AG20443 (cell line): ENCODE measurements around the gene DGLUCY.
A peak's percentile ranks its signal among the peaks of the same experiment; 100 is the strongest.
"Not testable (repeated sequence)": the region's sequence is repeated elsewhere in the genome, so short reads cannot be mapped to it uniquely, and the experiment has no call there.

Experiments used
- DNase-seq: peaks from one replicate; pipeline ENCODE4 v3.0.0; 2012; ENCODE audit warnings: low spot score, mixed read lengths

Gene DGLUCY

GRCh38 chr14:91215381-91215780 is 101.5 kb downstream of the DGLUCY start:
- no peak for DNase-seq

GRCh38 chr14:91216731-91217226 is 102.9 kb downstream of the DGLUCY start:
- no peak for DNase-seq

GRCh38 chr14:91218014-91218413 is 104.1 kb downstream of the DGLUCY start:
- no peak for DNase-seq

DNA sequence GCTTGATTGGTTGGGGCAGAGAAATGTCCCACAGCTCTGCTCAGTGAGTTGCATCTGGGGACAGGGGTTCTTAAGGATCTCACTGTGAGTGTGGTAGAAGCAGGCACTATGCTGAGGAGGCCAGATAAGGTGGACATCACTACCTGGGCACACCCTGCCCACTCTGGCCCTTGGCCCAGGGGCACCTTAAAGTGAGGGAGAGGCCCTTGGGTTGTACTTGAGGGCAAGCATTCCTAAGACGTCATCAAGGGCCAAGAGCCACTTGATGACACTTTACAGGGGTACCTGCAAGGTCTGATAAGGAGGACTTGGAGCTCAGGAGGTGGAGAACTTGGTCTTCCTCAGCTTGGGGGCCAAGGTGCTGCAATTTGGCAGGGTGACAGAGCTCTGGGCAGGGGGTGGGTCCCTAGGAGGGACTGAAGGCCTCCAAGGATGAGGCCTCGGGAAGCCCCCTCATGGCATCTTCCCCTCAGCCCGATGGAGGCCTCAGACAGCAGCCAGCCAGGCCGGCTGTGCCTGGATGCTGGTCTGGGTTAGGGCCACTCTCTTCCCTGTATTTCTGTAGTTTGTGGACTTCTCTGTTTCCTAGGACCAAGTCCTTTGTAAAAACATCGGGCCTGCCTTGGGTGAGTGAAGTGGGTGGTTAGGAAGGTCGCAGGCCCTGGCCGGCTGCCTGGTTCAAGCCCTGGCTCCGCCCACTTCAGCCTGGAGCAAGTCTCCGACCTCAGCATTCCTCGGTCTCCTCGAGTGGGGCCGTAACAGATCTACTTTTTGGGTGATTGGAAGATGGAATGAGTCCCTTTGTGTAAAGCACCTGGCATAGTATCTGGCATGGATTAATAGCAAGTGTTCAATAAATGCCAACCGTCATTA is 105.9 kb downstream of the DGLUCY start:
- DNase-seq: no peak

- DNase-seq: no peak
Observed at GRCh38 chr14:91220581-91221000, 106.7 kb downstream of the DGLUCY start.

GRCh38 chr14:91221270-91221669 is 107.4 kb downstream of the DGLUCY start:
- DNase-seq: no peak

DNA sequence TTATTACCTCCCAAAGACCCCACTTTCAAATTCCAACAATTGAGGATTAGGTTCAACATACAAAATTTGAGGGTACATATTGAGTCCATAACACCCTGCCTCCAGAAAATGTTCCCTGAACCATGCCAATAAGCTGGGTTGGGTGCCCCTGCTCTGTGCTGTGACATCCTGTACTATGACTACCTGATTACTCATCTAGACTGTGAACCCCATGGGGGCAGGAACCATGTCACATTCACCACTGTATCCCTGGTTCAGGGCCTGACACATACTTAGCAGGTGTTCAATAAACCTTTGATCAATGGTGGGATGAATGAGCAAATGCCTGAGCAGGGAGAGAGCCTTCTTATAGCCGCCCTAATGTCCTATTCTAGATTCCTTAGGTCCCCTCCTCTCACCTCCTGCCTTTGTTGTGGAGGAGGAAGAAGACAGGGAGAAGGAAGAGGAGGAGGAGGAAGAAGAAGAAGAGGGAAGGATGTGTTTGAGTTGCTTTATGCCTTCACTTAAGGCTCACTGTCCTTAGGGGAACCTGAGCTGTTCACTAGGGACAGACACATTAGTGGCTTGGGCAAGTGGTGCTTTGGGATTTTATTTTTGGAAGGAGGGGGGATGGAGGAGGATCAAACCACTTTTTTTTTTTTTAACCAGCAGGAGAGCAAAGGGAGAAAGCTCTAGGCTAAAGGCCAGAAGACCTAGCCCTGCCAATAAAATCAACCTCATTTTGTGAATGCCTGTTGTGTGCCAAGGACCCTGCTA is 109.3 kb downstream of the DGLUCY start:
- DNase-seq: no peak

GRCh38 chr14:91225025-91225424 is 111.2 kb downstream of the DGLUCY start:
- no peak for DNase-seq

GRCh38 chr14:91226360-91226759 is 112.5 kb downstream of the DGLUCY start:
- DNase-seq: not testable (repeated sequence)

DNA sequence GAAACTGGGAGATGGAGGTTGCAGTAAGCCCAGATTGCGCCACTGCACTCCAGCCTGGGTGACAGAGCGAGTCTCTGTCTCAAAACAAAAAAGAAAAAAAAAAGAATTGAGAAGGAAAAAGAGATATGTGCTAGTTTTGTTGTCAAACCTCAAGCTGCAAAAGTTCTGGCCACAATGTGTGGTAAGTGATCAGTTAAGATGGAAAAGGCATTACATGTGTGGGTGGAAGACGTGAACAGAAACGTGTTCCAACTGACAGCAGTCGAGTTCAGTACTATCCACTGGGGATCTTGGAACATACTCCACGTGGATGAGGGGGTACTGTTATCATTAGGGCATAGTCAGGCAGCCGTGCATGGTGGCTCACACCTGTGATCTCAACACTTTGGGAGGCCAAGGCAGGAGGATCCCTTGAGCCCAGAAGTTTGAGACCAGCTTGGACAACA is 113.3 kb downstream of the DGLUCY start:
- DNase-seq: no peak

GRCh38 chr14:91228112-91229004 is 114.5 kb downstream of the DGLUCY start:
- DNase-seq: no peak

DNA sequence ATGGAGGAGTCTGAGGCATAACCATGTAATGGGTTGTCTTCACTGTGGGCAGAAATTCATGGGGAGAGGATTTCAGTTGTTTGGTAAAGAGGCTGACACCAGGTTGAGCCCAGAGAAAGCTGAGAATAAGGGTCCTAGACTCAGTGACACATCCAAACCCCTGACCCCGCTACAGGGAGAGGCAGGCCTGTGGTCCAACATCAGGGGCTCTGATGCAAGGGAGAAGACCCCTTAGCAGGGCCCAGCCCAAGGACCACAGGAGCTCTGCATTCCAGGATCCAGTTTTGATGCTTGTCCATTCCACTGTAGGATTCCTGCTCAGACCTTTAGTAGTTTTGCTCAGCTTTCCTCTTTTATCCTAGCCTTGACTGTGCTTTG is 115.1 kb downstream of the DGLUCY start:
- DNase-seq: no peak

DNA sequence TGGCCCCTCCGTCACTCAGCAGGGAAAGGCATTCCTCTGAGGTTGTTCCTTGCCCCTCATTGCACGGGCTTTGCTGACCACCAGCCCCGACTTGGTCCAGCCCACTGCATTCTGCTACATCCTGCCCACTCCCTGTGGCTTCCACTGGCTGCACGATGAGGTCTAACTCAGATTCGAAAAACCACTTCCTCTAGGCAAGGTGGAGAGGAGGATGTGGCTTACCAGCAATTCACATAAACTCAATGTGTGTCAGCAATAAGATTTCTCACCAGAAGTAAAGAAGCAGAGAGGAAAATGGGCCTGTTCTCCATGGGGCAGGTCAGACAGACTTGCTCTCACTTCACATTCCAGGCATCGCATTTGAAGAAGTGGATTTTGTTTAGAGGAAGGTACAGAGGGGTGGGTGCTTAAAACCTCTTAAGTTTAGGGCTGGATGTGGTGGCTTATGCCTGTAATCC is 115.9 kb downstream of the DGLUCY start:
- peak; percentile 47 for DNase-seq

- DNase-seq: peak; percentile 48
Observed at GRCh38 chr14:91230397-91231035, 116.6 kb downstream of the DGLUCY start.

DNA sequence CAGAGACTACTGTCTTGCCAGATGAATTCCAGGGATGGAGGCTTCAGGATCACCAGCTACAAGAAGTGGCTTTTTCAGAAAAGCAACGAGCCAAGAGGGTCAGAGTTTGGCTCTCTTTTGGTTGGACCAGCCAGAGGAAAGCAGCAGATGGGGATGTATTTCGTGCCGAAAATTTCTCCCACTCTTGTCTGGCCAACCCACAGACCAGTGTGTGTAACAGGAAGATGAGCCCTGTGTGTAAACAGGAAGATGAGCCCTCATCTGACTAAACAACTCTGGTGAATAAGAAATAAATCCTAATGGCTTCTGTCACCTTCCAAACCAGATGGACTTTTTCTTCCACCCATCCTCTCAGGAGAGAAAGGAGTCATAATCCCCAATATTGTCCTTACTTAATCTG is 117.6 kb downstream of the DGLUCY start:
- peak; percentile 40 for DNase-seq

DNA sequence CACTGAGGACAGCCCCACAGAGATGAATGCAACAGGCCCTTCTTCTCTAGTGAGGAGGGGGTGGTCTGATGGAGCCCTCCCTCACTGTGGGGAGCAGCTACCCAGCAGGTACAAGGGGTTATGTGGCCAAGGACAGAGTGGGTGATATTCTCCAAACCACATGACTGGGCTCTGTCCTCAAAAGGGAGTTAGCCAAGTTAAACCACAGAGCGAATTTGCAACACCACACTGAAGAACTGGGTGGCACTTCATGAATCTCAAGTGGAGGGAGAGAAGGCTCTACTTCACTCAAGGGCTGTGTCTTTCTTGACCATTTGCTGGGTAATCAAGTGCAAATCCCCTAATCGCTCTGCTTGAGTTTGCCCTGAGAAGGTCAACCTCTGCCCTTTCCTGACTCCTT is 118.2 kb downstream of the DGLUCY start:
- no peak for DNase-seq

GRCh38 chr14:91232603-91233002 is 118.7 kb downstream of the DGLUCY start:
- DNase-seq: no peak

DNA sequence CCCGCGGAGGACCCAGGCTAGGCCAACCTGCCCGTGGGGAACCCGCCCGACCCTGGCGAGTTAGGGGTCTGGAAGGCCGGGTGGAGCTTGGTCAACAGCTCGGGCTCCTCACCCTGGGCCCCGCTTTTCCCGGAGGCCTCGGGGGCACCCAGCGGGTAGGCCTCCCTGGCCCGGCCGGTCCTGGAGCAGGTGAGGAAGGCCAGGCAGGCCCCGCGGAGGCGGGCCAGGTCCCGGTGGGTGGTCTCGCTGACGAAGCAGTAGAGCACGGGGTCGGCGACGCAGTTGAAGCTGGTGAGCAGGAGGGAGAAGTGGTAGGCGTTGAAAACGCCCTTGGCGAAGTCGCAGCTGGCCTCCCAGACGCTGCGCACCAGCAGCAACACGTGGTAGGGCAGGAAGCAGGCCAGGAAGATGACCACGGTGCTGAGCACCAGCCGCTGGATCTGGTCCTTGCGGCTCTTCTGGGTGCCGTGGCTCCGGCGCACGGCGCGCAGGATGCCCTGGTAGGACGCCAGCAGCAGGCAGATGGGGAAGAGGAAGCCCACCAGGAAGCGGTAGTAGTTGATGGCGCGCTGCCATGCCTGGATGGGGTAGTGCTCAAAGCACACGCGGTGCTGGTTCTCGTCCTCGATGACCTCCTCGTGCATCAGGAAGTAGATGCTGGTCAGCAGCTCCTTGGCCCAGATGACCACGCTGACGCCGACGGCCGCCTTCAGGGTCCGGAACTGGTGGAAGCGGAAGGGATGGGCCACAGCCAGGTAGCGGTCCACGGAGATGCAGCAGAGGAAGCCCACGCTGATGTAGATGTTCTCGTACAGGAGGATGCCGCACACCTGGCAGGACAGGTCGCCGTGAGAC is 120.3 kb downstream of the DGLUCY start:
- no peak for DNase-seq

DNA sequence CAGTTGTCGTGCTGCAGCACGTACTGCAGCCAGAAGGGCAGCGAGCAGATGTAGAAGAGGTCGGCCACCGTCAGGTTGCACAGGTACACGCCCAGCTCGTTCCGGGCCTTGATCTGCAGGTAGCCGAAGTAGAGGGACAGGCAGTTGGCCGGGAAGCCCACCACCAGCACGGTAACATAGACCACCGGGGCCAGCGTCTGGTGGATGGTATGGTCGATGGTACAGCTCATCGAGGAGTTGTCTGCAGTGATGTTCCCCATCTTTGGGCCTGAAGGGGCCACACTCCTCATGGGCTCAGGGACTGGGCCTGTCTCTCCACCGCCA is 120.9 kb downstream of the DGLUCY start:
- DNase-seq: no peak

DNA sequence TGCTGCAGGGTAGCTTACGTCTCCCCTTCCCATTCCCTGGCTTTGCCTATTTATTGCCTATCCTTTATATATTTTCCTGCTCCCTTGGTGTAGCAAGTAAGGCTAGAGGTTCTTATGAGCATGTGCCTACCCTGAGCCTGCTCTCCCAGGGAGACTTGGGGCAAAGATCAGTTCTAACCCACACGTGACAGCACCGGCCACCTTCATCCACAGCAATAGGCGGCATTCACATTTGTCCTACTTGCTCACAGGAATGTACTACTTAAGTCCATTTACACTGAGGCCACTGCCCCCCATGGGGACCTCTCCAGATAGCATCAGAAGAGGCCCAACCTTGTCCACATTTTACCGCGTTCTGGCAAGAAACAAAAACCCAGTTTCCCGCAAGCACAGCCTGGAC is 122.0 kb downstream of the DGLUCY start:
- DNase-seq: no peak

DNA sequence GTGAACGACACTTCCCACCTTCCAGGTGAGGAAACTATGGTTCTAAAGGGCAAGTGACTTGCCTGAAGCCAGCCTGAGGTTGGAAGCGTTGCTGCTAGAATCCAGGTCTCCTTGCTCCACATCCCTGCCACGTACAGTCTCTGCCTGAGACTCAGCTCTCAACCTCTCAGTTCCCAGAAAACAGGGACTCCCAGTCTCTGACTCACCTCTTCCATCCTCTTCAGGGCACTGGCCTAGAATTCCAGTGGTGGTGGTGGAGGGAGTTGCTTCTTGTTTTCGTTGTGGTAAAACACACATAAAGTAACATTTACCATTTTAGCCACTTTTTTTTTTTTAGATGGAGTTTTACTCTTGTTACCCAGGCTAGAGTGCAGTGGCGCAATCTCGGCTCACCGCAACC is 123.3 kb downstream of the DGLUCY start:
- peak; percentile 88 for DNase-seq
